Measurements from ENCODE around the gene CD34.
"Not testable (repeated sequence)": the region's sequence is repeated elsewhere in the genome, so short reads cannot be mapped to it uniquely, and the experiment has no call there.

Gene CD34

GRCh38 chr1:207926984-207927383, 16.1 kb upstream of the CD34 start:
- DNase-seq (ENCODE audit: low read depth) = no peak

- not testable (repeated sequence) for DNase-seq (ENCODE audit: low read depth)
Measured at GRCh38 chr1:207925969-207926368, 15.0 kb upstream of the CD34 start.

GRCh38 chr1:207925210-207925609, 14.3 kb upstream of the CD34 start:
- no peak for DNase-seq (ENCODE audit: low read depth)

- DNase-seq (ENCODE audit: low read depth) = no peak
Measured at GRCh38 chr1:207923561-207923960, 12.6 kb upstream of the CD34 start.

- no peak for DNase-seq (ENCODE audit: low read depth)
Measured at GRCh38 chr1:207923121-207923520, 12.2 kb upstream of the CD34 start.

GRCh38 chr1:207922554-207922953, 11.6 kb upstream of the CD34 start:
- DNase-seq (ENCODE audit: low read depth) = no peak

GRCh38 chr1:207921321-207921720, 10.4 kb upstream of the CD34 start:
- no peak for DNase-seq (ENCODE audit: low read depth)

- no peak for DNase-seq (ENCODE audit: low read depth)
Measured at GRCh38 chr1:207920444-207921021, 9.6 kb upstream of the CD34 start.

GRCh38 chr1:207919523-207920170, 8.7 kb upstream of the CD34 start:
- no peak for DNase-seq (ENCODE audit: low read depth)

- DNase-seq (ENCODE audit: low read depth) = no peak
Measured at GRCh38 chr1:207918581-207918980, 7.7 kb upstream of the CD34 start.

GRCh38 chr1:207918011-207918410, 7.1 kb upstream of the CD34 start:
- DNase-seq (ENCODE audit: low read depth) = no peak

GRCh38 chr1:207917080-207917479, 6.2 kb upstream of the CD34 start:
- DNase-seq (ENCODE audit: low read depth) = no peak

GRCh38 chr1:207913951-207914350, 3.0 kb upstream of the CD34 start:
- no peak for DNase-seq (ENCODE audit: low read depth)

- no peak for DNase-seq (ENCODE audit: low read depth)
Measured at GRCh38 chr1:207911856-207912760, 1.2 kb upstream of the CD34 start.

- DNase-seq (ENCODE audit: low read depth) = no peak
Measured at GRCh38 chr1:207909687-207910086, 1.2 kb downstream of the CD34 start.

GRCh38 chr1:207908107-207908734, 2.7 kb downstream of the CD34 start:
- no peak for DNase-seq (ENCODE audit: low read depth)

GRCh38 chr1:207904391-207904790, 6.5 kb downstream of the CD34 start:
- DNase-seq (ENCODE audit: low read depth) = no peak

- DNase-seq (ENCODE audit: low read depth) = no peak
Measured at GRCh38 chr1:207903767-207904166, 7.2 kb downstream of the CD34 start.

- no peak for DNase-seq (ENCODE audit: low read depth)
Measured at GRCh38 chr1:207903053-207903452, 7.9 kb downstream of the CD34 start.

GRCh38 chr1:207902566-207902965, 8.4 kb downstream of the CD34 start:
- no peak for DNase-seq (ENCODE audit: low read depth)

- DNase-seq (ENCODE audit: low read depth) = no peak
Measured at GRCh38 chr1:207901041-207901653, 9.8 kb downstream of the CD34 start.

GRCh38 chr1:207898836-207899235, 12.1 kb downstream of the CD34 start:
- DNase-seq (ENCODE audit: low read depth) = no peak
